Left ventricle myocardium inferior (tissue), 1 donor: ENCODE results near the gene NR2F6. TPM values are rescaled to one million over a fixed set of nuclear protein-coding genes. Genes with fewer than 3 reads are reported as not detected.

Experiments
- DNase-seq: peaks from one replicate; pipeline ENCODE4 v3.0.0-alpha.2; 2020
- H3K27ac ChIP-seq: fragments of 200-600 bp; replicated peaks from 2 replicates; pipeline ENCODE4 v1.8.0; 2021
- H3K27me3 ChIP-seq: fragments of 200-600 bp; 2 replicates; pipeline ENCODE4 v1.8.0; 2021; ENCODE audit warnings: low read depth
- H3K36me3 ChIP-seq: fragments of 200-600 bp; 2 replicates; pipeline ENCODE4 v1.8.0; 2021
- H3K4me1 ChIP-seq: fragments of 200-600 bp; 2 replicates; pipeline ENCODE4 v1.8.0; 2021
- H3K4me3 ChIP-seq: fragments of 200-600 bp; 2 replicates; pipeline ENCODE4 v1.8.0; 2021; ENCODE audit warnings: mild to moderate bottlenecking, moderate library complexity
- H3K9me3 ChIP-seq: fragments of 200-600 bp; replicated peaks from 2 replicates; pipeline ENCODE4 v1.8.0; 2021
- CTCF ChIP-seq: fragments of 200-600 bp; IDR thresholded peaks from 2 replicates; pipeline ENCODE4 v1.8.0; 2021; ENCODE audit warnings: antibody characterized with exemption, mild to moderate bottlenecking, borderline replicate concordance
- intact Hi-C: fragments of 100-400 bp; cut with micrococcal nuclease; formaldehyde crosslinking; loops from one replicate; pipeline ENCODE4 v1.11.0; 2022
- total RNA-seq: library from RNA; stranded (reverse); fragmentation: NEBNext Ultra II Directional; extraction: Animal tissue kit (Norgen Biotek cat#: 25700); gene quantifications from one replicate; pipeline ENCODE4 v1.2.1, GENCODE V29; 2021
- donor health status: DM: no; HTN: yes; CAD: no; lungs with severe emphysema.

Gene NR2F6
- total RNA-seq, 1 donor from 2014 or later = 60.1 TPM

GRCh38 chr19:17202249-17202648 lies 43.5 kb downstream of the NR2F6 start:
- no peaks in the 10 kb centered on the region for H3K27me3 ChIP-seq
- DNase-seq = no peak
- no peak overlapping the region for H3K4me3 ChIP-seq
- TF ChIP-seq CTCF = no peak
- H3K36me3 ChIP-seq = peaks cover 89% of the 10 kb centered on the region
- intact Hi-C loops = no loop called here
- no peak overlapping the region for H3K27ac ChIP-seq
- peaks cover 4% of the 10 kb centered on the region for H3K4me1 ChIP-seq
- no peaks in the 10 kb centered on the region for H3K9me3 ChIP-seq

GRCh38 chr19:17200408-17201079 lies 45.2 kb downstream of the NR2F6 start:
- no peaks in the 10 kb centered on the region for H3K9me3 ChIP-seq
- no peak for DNase-seq
- intact Hi-C loops = no loop called here
- H3K36me3 ChIP-seq = peaks cover 79% of the 10 kb centered on the region
- H3K27ac ChIP-seq = no peak overlapping the region
- TF ChIP-seq CTCF = no peak
- H3K27me3 ChIP-seq = no peaks in the 10 kb centered on the region
- H3K4me3 ChIP-seq = no peak overlapping the region
- H3K4me1 ChIP-seq = peaks cover 4% of the 10 kb centered on the region

GRCh38 chr19:17197666-17198065 lies 48.1 kb downstream of the NR2F6 start:
- Histone ChIP-seq H3K4me3 (no peak overlapping the region), H3K4me1 (peaks cover 4% of the 10 kb centered on the region), H3K9me3 (no peaks in the 10 kb centered on the region), H3K27ac (no peak overlapping the region), H3K36me3 (peaks cover 86% of the 10 kb centered on the region), H3K27me3 (no peaks in the 10 kb centered on the region)
- TF ChIP-seq CTCF = no peak
- intact Hi-C loops = no loop called here
- DNase-seq = no peak

- no peaks in the 10 kb centered on the region for H3K9me3 ChIP-seq
- peaks cover 86% of the 10 kb centered on the region for H3K36me3 ChIP-seq
- H3K4me1 ChIP-seq = peaks cover 4% of the 10 kb centered on the region
- no peak overlapping the region for H3K4me3 ChIP-seq
- intact Hi-C loops = no loop called here
- no peaks in the 10 kb centered on the region for H3K27me3 ChIP-seq
- no peak for TF ChIP-seq CTCF
- DNase-seq = no peak
- no peak overlapping the region for H3K27ac ChIP-seq
These were observed 49.1 kb downstream of the NR2F6 start for GRCh38 chr19:17196610-17197009.

GRCh38 chr19:17195106-17195505 lies 50.6 kb downstream of the NR2F6 start:
- no peak for TF ChIP-seq CTCF
- H3K9me3 ChIP-seq = no peaks in the 10 kb centered on the region
- H3K27me3 ChIP-seq = no peaks in the 10 kb centered on the region
- H3K27ac ChIP-seq = no peak overlapping the region
- no peak overlapping the region for H3K4me3 ChIP-seq
- peaks cover 86% of the 10 kb centered on the region for H3K36me3 ChIP-seq
- intact Hi-C loops = no loop called here
- H3K4me1 ChIP-seq = peaks cover 1% of the 10 kb centered on the region
- DNase-seq = no peak

- no peak for DNase-seq
- Histone ChIP-seq H3K27ac (no peak overlapping the region), H3K4me3 (no peak overlapping the region), H3K36me3 (peaks cover 86% of the 10 kb centered on the region), H3K27me3 (no peaks in the 10 kb centered on the region), H3K4me1 (no peaks in the 10 kb centered on the region), H3K9me3 (no peaks in the 10 kb centered on the region)
- intact Hi-C loops = no loop called here
- no peak for TF ChIP-seq CTCF
These were observed 51.1 kb downstream of the NR2F6 start for GRCh38 chr19:17194608-17195007.
